RWPE1 (cell line): Measurements from ENCODE around the gene MRPL36.

Source experiments
- CTCF ChIA-PET: fragments of 350-600 bp; sonication (Branson Sonifier 250); formaldehyde crosslinking; extraction: SDS; loops from one replicate; lab custom pipeline; 2021; lab: Yijun Ruan, JAX
- POLR2A ChIA-PET: fragments of 400-600 bp; formaldehyde crosslinking; extraction: SDS; loops from one replicate; lab custom pipeline; 2020; ENCODE audit warnings: antibody characterized with exemption; ENCODE audit not compliant: low non-redundant PET; lab: Yijun Ruan, JAX
- DNase-seq: peaks from one replicate; pipeline ENCODE4 v3.0.0; 2012; ENCODE audit warnings: low spot score
- H3K27ac ChIP-seq: fragments of 450-650 bp; 2 replicates; pipeline ENCODE4 v1.5.1; 2017
- TF ChIP-seq, protein P1 (sequence below): fragments of 450-650 bp; conservative IDR thresholded peaks from 2 replicates; pipeline ENCODE4 v1.5.1; 2017; ENCODE audit warnings: low read depth, mild to moderate bottlenecking

The MRPL36 gene

GRCh38 chr5:1826235-1826980 lies 26.8 kb upstream of the MRPL36 start:
- TF ChIP-seq, protein P1, sequence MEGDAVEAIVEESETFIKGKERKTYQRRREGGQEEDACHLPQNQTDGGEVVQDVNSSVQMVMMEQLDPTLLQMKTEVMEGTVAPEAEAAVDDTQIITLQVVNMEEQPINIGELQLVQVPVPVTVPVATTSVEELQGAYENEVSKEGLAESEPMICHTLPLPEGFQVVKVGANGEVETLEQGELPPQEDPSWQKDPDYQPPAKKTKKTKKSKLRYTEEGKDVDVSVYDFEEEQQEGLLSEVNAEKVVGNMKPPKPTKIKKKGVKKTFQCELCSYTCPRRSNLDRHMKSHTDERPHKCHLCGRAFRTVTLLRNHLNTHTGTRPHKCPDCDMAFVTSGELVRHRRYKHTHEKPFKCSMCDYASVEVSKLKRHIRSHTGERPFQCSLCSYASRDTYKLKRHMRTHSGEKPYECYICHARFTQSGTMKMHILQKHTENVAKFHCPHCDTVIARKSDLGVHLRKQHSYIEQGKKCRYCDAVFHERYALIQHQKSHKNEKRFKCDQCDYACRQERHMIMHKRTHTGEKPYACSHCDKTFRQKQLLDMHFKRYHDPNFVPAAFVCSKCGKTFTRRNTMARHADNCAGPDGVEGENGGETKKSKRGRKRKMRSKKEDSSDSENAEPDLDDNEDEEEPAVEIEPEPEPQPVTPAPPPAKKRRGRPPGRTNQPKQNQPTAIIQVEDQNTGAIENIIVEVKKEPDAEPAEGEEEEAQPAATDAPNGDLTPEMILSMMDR, result no peak
- CTCF ChIA-PET, result no interaction called here

GRCh38 chr5:1824903-1825841 lies 25.5 kb upstream of the MRPL36 start:
- POLR2A ChIA-PET, result no interaction called here
- CTCF ChIA-PET, result interaction anchor here (0.7 kb wide), 1 partner anchor 15 kb away, joined by 5 read pairs; no protein-coding TSS in a partner anchor
- no peak overlapping the region for H3K27ac ChIP-seq
- no peak for DNase-seq
- TF ChIP-seq, protein P1, result no peak

More at GRCh38 chr5:1826235-1826980, 26.8 kb upstream of the MRPL36 start:
- POLR2A ChIA-PET, result no interaction called here
- DNase-seq, result no peak
- no peak overlapping the region for H3K27ac ChIP-seq

DNA sequence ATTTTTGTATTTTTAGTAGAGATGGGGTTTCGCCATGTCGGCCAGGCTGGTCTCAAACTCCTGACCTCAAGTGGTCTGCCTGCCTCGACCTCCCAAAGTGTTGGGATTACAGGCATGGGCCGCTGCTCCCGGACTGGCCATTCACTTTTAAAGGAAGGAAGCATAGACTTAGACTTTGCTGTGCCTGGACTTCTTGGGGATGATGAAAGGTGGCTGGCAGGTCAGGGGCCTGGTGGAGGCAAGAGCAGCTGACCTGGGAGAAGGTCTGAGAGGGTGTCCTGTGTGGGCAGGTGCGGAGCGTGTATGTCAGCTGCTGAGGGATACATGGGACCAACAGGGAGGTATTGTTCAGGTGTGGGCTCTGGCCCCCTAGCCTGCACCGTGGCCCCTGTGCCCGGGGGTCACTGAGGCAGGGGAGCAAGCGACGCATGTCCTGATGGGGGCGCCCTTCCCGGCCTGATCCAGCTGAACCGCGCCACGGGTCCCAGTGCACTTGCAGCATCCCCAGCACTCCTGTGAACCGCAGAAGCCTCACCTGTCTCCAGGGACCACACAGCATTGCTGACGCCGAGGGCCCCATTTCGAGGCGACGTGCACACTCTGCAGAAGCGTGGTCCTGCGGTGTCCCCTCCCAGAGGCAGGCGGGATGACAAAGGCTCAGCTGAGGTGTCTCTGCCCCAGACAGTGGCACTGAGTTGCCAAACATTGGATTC lies 24.6 kb upstream of the MRPL36 start:
- TF ChIP-seq, protein P1, result no peak
- H3K27ac ChIP-seq, result no peak overlapping the region
- DNase-seq, result no peak
- ChIA-PET POLR2A (no interaction called here), CTCF (interaction anchor here (0.6 kb wide), 1 partner anchor 463 kb away, joined by 5 read pairs; no protein-coding TSS in a partner anchor)

GRCh38 chr5:1823381-1824034 lies 23.9 kb upstream of the MRPL36 start:
- no peak for DNase-seq
- POLR2A ChIA-PET, result no interaction called here
- CTCF ChIA-PET, result interaction anchor here (0.6 kb wide), 1 partner anchor 464 kb away, joined by 5 read pairs; no protein-coding TSS in a partner anchor
- TF ChIP-seq, protein P1, result no peak
- H3K27ac ChIP-seq, result no peak overlapping the region

DNA sequence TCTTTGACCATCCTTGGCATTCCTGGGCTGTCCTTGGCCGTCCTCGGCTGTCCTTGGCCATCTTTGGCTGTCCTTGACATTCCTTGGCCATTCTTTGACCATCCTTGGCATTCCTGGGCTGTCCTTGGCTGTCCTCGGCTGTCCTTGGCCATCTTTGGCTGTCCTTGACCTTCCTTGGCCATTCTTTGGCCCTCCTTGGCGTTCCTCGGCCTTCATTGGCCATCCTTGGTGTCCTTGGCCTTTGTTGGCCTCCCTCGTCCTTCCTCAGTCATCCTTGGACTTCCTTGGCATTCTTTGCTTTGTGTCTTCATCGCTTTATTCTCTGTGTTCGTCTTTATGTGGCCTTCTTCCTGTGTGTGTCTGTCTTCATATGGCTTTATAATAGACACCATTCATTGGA lies 22.2 kb upstream of the MRPL36 start:
- ChIA-PET CTCF (interaction anchor here (0.7 kb wide), 1 partner anchor 143 kb away, joined by 6 read pairs; no protein-coding TSS in a partner anchor), POLR2A (no interaction called here)
- TF ChIP-seq, protein P1, result no peak
- H3K27ac ChIP-seq, result no peak overlapping the region
- no peak for DNase-seq
